HG02943 (cell line): ENCODE data around the gene PCDHB16.
"Not testable (repeated sequence)": the region's sequence is repeated elsewhere in the genome, so short reads cannot be mapped to it uniquely, and the experiment has no call there.

ENCODE experiments used
- ATAC-seq: cut with Tn5 transposase; IDR thresholded peaks from one replicate; pipeline ENCODE4 v1.9.1; 2021; ENCODE audit warnings: mild to moderate bottlenecking, low read depth, moderate library complexity; ENCODE audit not compliant: unreplicated experiment

The PCDHB16 gene

GRCh38 chr5:141182248-141182647 is at the start of gene PCDHB16:
TSS of gene PCDHB16 (plus strand) at chr5:141182387. CDS start at chr5:141182560, 173 bp downstream.
- no peak for ATAC-seq

- no peak for ATAC-seq
Observed at GRCh38 chr5:141135030-141135717, 47.0 kb upstream of the PCDHB16 start, which contains the start of gene PCDHB5. TSS of gene PCDHB5 (plus strand) at chr5:141135206. CDS start at chr5:141135435, 229 bp downstream.

- ATAC-seq, result no peak
Observed at GRCh38 chr5:141135718-141136266, 46.4 kb upstream of the PCDHB16 start.

GRCh38 chr5:141137346-141137745 is 44.8 kb upstream of the PCDHB16 start:
- ATAC-seq, result not testable (repeated sequence)

GRCh38 chr5:141149812-141150211 is 32.4 kb upstream of the PCDHB16 start, which contains the start of gene PCDHB6:
TSS of gene PCDHB6 (plus strand) at chr5:141150057. CDS start at chr5:141150258, 201 bp downstream.
- ATAC-seq, result no peak

- ATAC-seq, result no peak
Observed at GRCh38 chr5:141150224-141150992, 31.8 kb upstream of the PCDHB16 start.

- ATAC-seq, result no peak
Observed at GRCh38 chr5:141150993-141151325, 31.2 kb upstream of the PCDHB16 start.

- not testable (repeated sequence) for ATAC-seq
Observed at GRCh38 chr5:141151632-141152031, 30.6 kb upstream of the PCDHB16 start.

GRCh38 chr5:141152096-141152495 is 30.1 kb upstream of the PCDHB16 start:
- ATAC-seq, result not testable (repeated sequence)

GRCh38 chr5:141155540-141156374 is 26.4 kb upstream of the PCDHB16 start:
- ATAC-seq, result no peak

GRCh38 chr5:141157356-141157755 is 24.8 kb upstream of the PCDHB16 start:
- not testable (repeated sequence) for ATAC-seq

- ATAC-seq, result not testable (repeated sequence)
Observed at GRCh38 chr5:141157901-141158300, 24.3 kb upstream of the PCDHB16 start.

GRCh38 chr5:141172381-141173204 is 9.6 kb upstream of the PCDHB16 start, which contains the start of gene PCDHB7:
TSS of gene PCDHB7 (plus strand) at chr5:141172644. CDS start at chr5:141172836, 192 bp downstream.
- no peak for ATAC-seq

- ATAC-seq, result not testable (repeated sequence)
Observed at GRCh38 chr5:141174291-141175104, 7.7 kb upstream of the PCDHB16 start.

GRCh38 chr5:141175933-141176332 is 6.3 kb upstream of the PCDHB16 start:
- no peak for ATAC-seq

- ATAC-seq, result not testable (repeated sequence)
Observed at GRCh38 chr5:141177577-141178191, 4.5 kb upstream of the PCDHB16 start, which contains the start of gene PCDHB8. TSS of gene PCDHB8 (plus strand) at chr5:141177790. CDS start at chr5:141178035, 245 bp downstream.

- ATAC-seq, result not testable (repeated sequence)
Observed at GRCh38 chr5:141179371-141179770, 2.8 kb upstream of the PCDHB16 start.

- not testable (repeated sequence) for ATAC-seq
Observed at GRCh38 chr5:141179876-141180275, 2.3 kb upstream of the PCDHB16 start.
